Skeletal muscle satellite cell (primary cell): ENCODE measurements around the gene PPIP5K2.
"Not testable (repeated sequence)": the region's sequence is repeated elsewhere in the genome, so short reads cannot be mapped to it uniquely, and the experiment has no call there.

Experiments
- H3K27me3 ChIP-seq: 2 replicates; pipeline ENCODE4 v1.7.0; 2013; ENCODE audit warnings: low read length; ENCODE audit not compliant: control insufficient read depth, insufficient read depth
- H3K36me3 ChIP-seq: 2 replicates; pipeline ENCODE4 v1.7.0; 2013; ENCODE audit warnings: mild to moderate bottlenecking, control low read depth, low read length; ENCODE audit not compliant: insufficient read depth
- H3K4me1 ChIP-seq: 2 replicates; pipeline ENCODE4 v1.7.0; 2013; ENCODE audit warnings: low read length; ENCODE audit not compliant: control insufficient read depth, insufficient read depth
- H3K4me2 ChIP-seq: 2 replicates; pipeline ENCODE4 v1.7.0; 2013; ENCODE audit warnings: mild to moderate bottlenecking, low read length
- H3K4me3 ChIP-seq: 2 replicates; pipeline ENCODE4 v1.7.0; 2013; ENCODE audit warnings: low read length
- H3K9ac ChIP-seq: 2 replicates; pipeline ENCODE4 v1.7.0; 2013; ENCODE audit warnings: mild to moderate bottlenecking, low read depth, low read length, moderate library complexity
- H3K9me3 ChIP-seq: replicated peaks from 2 replicates; pipeline ENCODE4 v1.7.0; 2013; ENCODE audit warnings: mild to moderate bottlenecking, control low read depth, low read length

Gene PPIP5K2

GRCh38 chr5:103122242-103122641, 2.1 kb downstream of the PPIP5K2 start:
- H3K4me3 ChIP-seq, result peak overlapping the region; percentile 85
- peaks cover 16% of the 10 kb centered on the region for H3K4me1 ChIP-seq
- no peaks in the 10 kb centered on the region for H3K27me3 ChIP-seq
- no peaks in the 10 kb centered on the region for H3K9me3 ChIP-seq
- H3K36me3 ChIP-seq, result no peaks in the 10 kb centered on the region
- peak overlapping the region; percentile 93 for H3K4me2 ChIP-seq
- H3K9ac ChIP-seq, result no peak overlapping the region

- Histone ChIP-seq H3K27me3 (no peaks in the 10 kb centered on the region), H3K9me3 (no peaks in the 10 kb centered on the region), H3K4me3 (no peak overlapping the region), H3K36me3 (no peaks in the 10 kb centered on the region), H3K9ac (no peak overlapping the region), H3K4me1 (peaks cover 4% of the 10 kb centered on the region), H3K4me2 (no peak overlapping the region)
Observed at GRCh38 chr5:103126557-103126956, 6.5 kb downstream of the PPIP5K2 start.

GRCh38 chr5:103127292-103127817, 7.3 kb downstream of the PPIP5K2 start:
- H3K9ac ChIP-seq, result no peak overlapping the region
- no peaks in the 10 kb centered on the region for H3K4me1 ChIP-seq
- H3K4me2 ChIP-seq, result no peak overlapping the region
- peaks cover 3% of the 10 kb centered on the region for H3K36me3 ChIP-seq
- H3K4me3 ChIP-seq, result no peak overlapping the region
- H3K27me3 ChIP-seq, result no peaks in the 10 kb centered on the region
- no peaks in the 10 kb centered on the region for H3K9me3 ChIP-seq

- peaks cover 3% of the 10 kb centered on the region for H3K36me3 ChIP-seq
- H3K4me2 ChIP-seq, result no peak overlapping the region
- no peaks in the 10 kb centered on the region for H3K27me3 ChIP-seq
- no peaks in the 10 kb centered on the region for H3K9me3 ChIP-seq
- H3K4me1 ChIP-seq, result no peaks in the 10 kb centered on the region
- no peak overlapping the region for H3K9ac ChIP-seq
- H3K4me3 ChIP-seq, result no peak overlapping the region
Observed at GRCh38 chr5:103128202-103128601, 8.1 kb downstream of the PPIP5K2 start.

- no peaks in the 10 kb centered on the region for H3K27me3 ChIP-seq
- no peaks in the 10 kb centered on the region for H3K4me1 ChIP-seq
- H3K9ac ChIP-seq, result no peak overlapping the region
- H3K4me2 ChIP-seq, result no peak overlapping the region
- H3K4me3 ChIP-seq, result no peak overlapping the region
- no peaks in the 10 kb centered on the region for H3K9me3 ChIP-seq
- H3K36me3 ChIP-seq, result peaks cover 15% of the 10 kb centered on the region
Observed at GRCh38 chr5:103132684-103133083, 12.6 kb downstream of the PPIP5K2 start.

- Histone ChIP-seq H3K4me3 (no peak overlapping the region), H3K4me1 (no peaks in the 10 kb centered on the region), H3K36me3 (peaks cover 15% of the 10 kb centered on the region), H3K9ac (no peak overlapping the region), H3K4me2 (no peak overlapping the region), H3K9me3 (no peaks in the 10 kb centered on the region), H3K27me3 (no peaks in the 10 kb centered on the region)
Observed at GRCh38 chr5:103133231-103133630, 13.1 kb downstream of the PPIP5K2 start.

- H3K9me3 ChIP-seq, result no peaks in the 10 kb centered on the region
- H3K4me1 ChIP-seq, result no peaks in the 10 kb centered on the region
- no peak overlapping the region for H3K9ac ChIP-seq
- no peak overlapping the region for H3K4me3 ChIP-seq
- no peaks in the 10 kb centered on the region for H3K27me3 ChIP-seq
- peaks cover 26% of the 10 kb centered on the region for H3K36me3 ChIP-seq
- H3K4me2 ChIP-seq, result no peak overlapping the region
Observed at GRCh38 chr5:103135461-103135860, 15.4 kb downstream of the PPIP5K2 start.

- Histone ChIP-seq H3K36me3 (peaks cover 24% of the 10 kb centered on the region), H3K4me3 (no peak overlapping the region), H3K9me3 (no peaks in the 10 kb centered on the region), H3K9ac (no peak overlapping the region), H3K27me3 (no peaks in the 10 kb centered on the region), H3K4me1 (no peaks in the 10 kb centered on the region), H3K4me2 (no peak overlapping the region)
Observed at GRCh38 chr5:103138202-103138690, 18.1 kb downstream of the PPIP5K2 start.

GRCh38 chr5:103139264-103139865, 19.3 kb downstream of the PPIP5K2 start:
- no peak overlapping the region for H3K4me2 ChIP-seq
- no peaks in the 10 kb centered on the region for H3K27me3 ChIP-seq
- peaks cover 24% of the 10 kb centered on the region for H3K36me3 ChIP-seq
- no peak overlapping the region for H3K9ac ChIP-seq
- H3K4me3 ChIP-seq, result no peak overlapping the region
- H3K4me1 ChIP-seq, result no peaks in the 10 kb centered on the region
- H3K9me3 ChIP-seq, result no peaks in the 10 kb centered on the region

GRCh38 chr5:103142132-103142531, 22.0 kb downstream of the PPIP5K2 start:
- peaks cover 12% of the 10 kb centered on the region for H3K36me3 ChIP-seq
- not testable (repeated sequence) for H3K9me3 ChIP-seq, H3K9ac ChIP-seq, H3K27me3 ChIP-seq, H3K4me1 ChIP-seq, H3K4me2 ChIP-seq, H3K4me3 ChIP-seq

- Histone ChIP-seq H3K4me1 (no peaks in the 10 kb centered on the region), H3K4me2 (no peak overlapping the region), H3K36me3 (peaks cover 5% of the 10 kb centered on the region), H3K9ac (no peak overlapping the region), H3K4me3 (no peak overlapping the region), H3K27me3 (no peaks in the 10 kb centered on the region), H3K9me3 (no peaks in the 10 kb centered on the region)
Observed at GRCh38 chr5:103145196-103145595, 25.1 kb downstream of the PPIP5K2 start.

GRCh38 chr5:103148213-103148612, 28.1 kb downstream of the PPIP5K2 start:
- Histone ChIP-seq H3K27me3 (no peaks in the 10 kb centered on the region), H3K4me1 (no peaks in the 10 kb centered on the region), H3K4me2 (no peak overlapping the region), H3K9me3 (no peaks in the 10 kb centered on the region), H3K9ac (no peak overlapping the region), H3K4me3 (no peak overlapping the region), H3K36me3 (peaks cover 12% of the 10 kb centered on the region)
